Body of pancreas (tissue), 4 donors: ENCODE data around the gene RNU7-1. TPM values are rescaled to one million over a fixed set of nuclear protein-coding genes. Genes with fewer than 3 reads are reported as not detected.

ENCODE experiments used
- ATAC-seq: fragments of 150-250 bp; one replicate; pipeline ENCODE4 v1.9.1; 2016
- DNase-seq, 4 donors: peaks; one replicate each; pipeline ENCODE4 v3.0.0-alpha.2; 2019
- H3K27ac ChIP-seq, 4 donors: fragments of 200-600 bp; sonication (generic); 1 replicate in 3 of 4; 2 replicates in 1 of 4; pipeline versions ENCODE4 v1.5.1 to v1.6.1; 2016 to 2019; ENCODE audit warnings: mild to moderate bottlenecking in 1 of 4, mixed read lengths in 1 of 4, moderate library complexity in 1 of 4
- H3K27me3 ChIP-seq, 2 donors: fragments of 200-600 bp; sonication (generic); one replicate each; pipeline ENCODE4 v1.6.0; 2016; ENCODE audit warnings: mild to moderate bottlenecking in 1 of 2
- H3K36me3 ChIP-seq, 2 donors: fragments of 200-600 bp; sonication (generic); replicated peaks in 1 of 2; 2 replicates each; pipeline ENCODE4 v1.5.1; 2016; ENCODE audit warnings: low read depth in 2 of 2; ENCODE audit not compliant: insufficient read depth in 1 of 2
- H3K4me1 ChIP-seq: fragments of 200-600 bp; sonication (generic); one replicate; pipeline ENCODE4 v1.6.0; 2016
- H3K4me3 ChIP-seq, 2 donors: fragments of 200-600 bp; sonication (generic); 1 replicate in 1 of 2; 2 replicates in 1 of 2; pipeline ENCODE4 v1.5.1; 2016 to 2019
- H3K9me3 ChIP-seq, 3 donors: fragments of 200-600 bp; sonication (generic); 1 replicate in 2 of 3; 2 replicates in 1 of 3; pipeline ENCODE4 v1.5.1; 2016
- CTCF ChIP-seq, 7 experiments: fragments of 450-650 bp in 4 of 7; fragments of 200-600 bp in 3 of 7; sonication (generic) in 3 of 7; IDR thresholded peaks; one replicate each; pipeline ENCODE4 v1.5.1; 2016 to 2019; ENCODE audit warnings: antibody characterized with exemption in 7 of 7
- POLR2A ChIP-seq, 3 donors: fragments of 450-650 bp; IDR thresholded peaks; one replicate each; pipeline ENCODE4 v1.6.1; 2016; ENCODE audit warnings: antibody characterized with exemption in 3 of 3, mild to moderate bottlenecking in 2 of 3
- WGBS, 2 donors: methylation state at CpG; one replicate each; pipeline ENCODE4 v1.1.5; 2017; 5-methylcytosine and 5-hydroxymethylcytosine counted together
- intact Hi-C: fragments of 100-400 bp; cut with DNase I; formaldehyde crosslinking; loops from one replicate; pipeline ENCODE4 v1.15.1; 2023
- total RNA-seq, 2 donors: library from RNA; depleted of rRNA; stranded (reverse); fragments of >200 nt; gene quantifications; one replicate each; pipeline ENCODE4 v1.1.0, GENCODE V29; 2016

RNU7-1 gene
- total RNA-seq, 2 donors from 2014 or later = not detected

- Histone ChIP-seq H3K27ac (peak overlapping the region in 1 of 4 donors; percentile 21), H3K9me3 (no peaks in the 10 kb centered on the region), H3K4me1 (peaks cover 53% of the 10 kb centered on the region), H3K36me3 (no peaks in the 10 kb centered on the region), H3K27me3 (no peaks in the 10 kb centered on the region), H3K4me3 (no peak overlapping the region)
- intact Hi-C loops = no loop called here
- 78 to 81% methylated on average over 7 to 12 of the region's 12 CpGs for WGBS, 2 donors
- DNase-seq (no peak), ATAC-seq (no peak)
- TF ChIP-seq CTCF (IDR thresholded peaks at IDR 0.05) = no peak
- no peak for TF ChIP-seq POLR2A (IDR thresholded peaks at IDR 0.05)
Measured at GRCh38 chr12:6941267-6941666, 2.3 kb upstream of the RNU7-1 start.

GRCh38 chr12:6941782-6942181 lies 1.8 kb upstream of the RNU7-1 start:
- H3K9me3 ChIP-seq = no peaks in the 10 kb centered on the region
- no peak overlapping the region for H3K4me3 ChIP-seq
- intact Hi-C loops = no loop called here
- 69 to 74% methylated on average over 12 of the region's 12 CpGs for WGBS, 2 donors
- ATAC-seq = no peak
- H3K27ac ChIP-seq = no peak overlapping the region
- no peak for DNase-seq
- H3K27me3 ChIP-seq = no peaks in the 10 kb centered on the region
- no peak for TF ChIP-seq CTCF (IDR thresholded peaks at IDR 0.05)
- TF ChIP-seq POLR2A (IDR thresholded peaks at IDR 0.05) = no peak
- peaks cover 52% of the 10 kb centered on the region for H3K4me1 ChIP-seq
- H3K36me3 ChIP-seq = no peaks in the 10 kb centered on the region

DNA sequence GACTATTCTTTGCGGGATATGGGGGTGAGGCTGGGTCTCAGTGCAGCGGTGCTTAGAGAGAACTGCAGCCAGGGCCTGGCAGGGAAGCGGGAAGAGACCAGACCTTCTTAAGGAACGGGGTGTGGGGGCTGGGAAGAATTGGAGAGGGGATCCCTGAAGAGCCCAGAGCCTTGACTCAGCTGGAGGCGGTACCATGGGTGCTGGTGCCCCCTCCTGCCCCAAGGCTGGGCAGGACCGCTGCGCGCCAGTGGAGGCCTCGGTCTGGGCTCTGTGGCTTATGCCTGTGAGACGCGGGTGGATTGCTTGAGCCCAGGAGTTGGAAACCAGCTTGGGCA lies 1.3 kb upstream of the RNU7-1 start:
- Histone ChIP-seq H3K4me3 (no peak overlapping the region), H3K36me3 (no peaks in the 10 kb centered on the region), H3K4me1 (peaks cover 52% of the 10 kb centered on the region), H3K9me3 (no peaks in the 10 kb centered on the region), H3K27ac (peak overlapping the region in 3 of 4 donors; percentile 89 to 98 (median 96)), H3K27me3 (no peaks in the 10 kb centered on the region)
- ATAC-seq (no peak), DNase-seq (peak in 1 of 4 donors; percentile 35)
- TF ChIP-seq POLR2A (IDR thresholded peaks at IDR 0.05) (no peak), CTCF (IDR thresholded peaks at IDR 0.05) (no peak)
- 79 to 92% methylated on average over 11 of the region's 11 CpGs for WGBS, 2 donors
- intact Hi-C loops = no loop called here

DNA sequence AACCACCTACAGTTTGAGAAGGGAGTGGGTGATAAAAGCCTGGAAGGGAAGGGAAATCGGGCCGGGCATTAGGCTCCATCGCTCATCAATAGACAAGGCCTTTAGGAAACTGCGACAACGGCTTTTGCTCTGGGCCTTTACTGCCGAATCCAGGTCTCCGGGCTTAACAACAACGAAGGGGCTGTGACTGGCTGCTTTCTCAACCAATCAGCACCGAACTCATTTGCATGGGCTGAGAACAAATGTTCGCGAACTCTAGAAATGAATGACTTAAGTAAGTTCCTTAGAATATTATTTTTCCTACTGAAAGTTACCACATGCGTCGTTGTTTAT lies 261 bp upstream of the RNU7-1 start:
- peaks cover 44% of the 10 kb centered on the region for H3K4me1 ChIP-seq
- 1 to 2% methylated on average over 13 of the region's 13 CpGs for WGBS, 2 donors

More for the DNA sequence above, 261 bp upstream of the RNU7-1 start:
- Histone ChIP-seq H3K9me3 (no peaks in the 10 kb centered on the region), H3K36me3 (no peaks in the 10 kb centered on the region), H3K27me3 (no peaks in the 10 kb centered on the region), H3K27ac (peak overlapping the region; percentile 89 to 98 (median 93)), H3K4me3 (no peak overlapping the region)
- ATAC-seq (peak; percentile 47), DNase-seq (peak; percentile 83 to 94 (median 90))
- intact Hi-C loops = no loop called here
- TF ChIP-seq POLR2A (IDR thresholded peaks at IDR 0.05) (no peak), CTCF (IDR thresholded peaks at IDR 0.05) (no peak)
